NCI-H2196 treated with DMSO at 0.1 percent for 48 hours (cell line): ENCODE data around the gene TLE7.

ENCODE experiments used
- DNase-seq: peaks from one replicate; lab custom pipeline; 2025; ENCODE audit not compliant: unreplicated experiment; lab: John Stamatoyannopoulos, UW

The TLE7 gene

DNA sequence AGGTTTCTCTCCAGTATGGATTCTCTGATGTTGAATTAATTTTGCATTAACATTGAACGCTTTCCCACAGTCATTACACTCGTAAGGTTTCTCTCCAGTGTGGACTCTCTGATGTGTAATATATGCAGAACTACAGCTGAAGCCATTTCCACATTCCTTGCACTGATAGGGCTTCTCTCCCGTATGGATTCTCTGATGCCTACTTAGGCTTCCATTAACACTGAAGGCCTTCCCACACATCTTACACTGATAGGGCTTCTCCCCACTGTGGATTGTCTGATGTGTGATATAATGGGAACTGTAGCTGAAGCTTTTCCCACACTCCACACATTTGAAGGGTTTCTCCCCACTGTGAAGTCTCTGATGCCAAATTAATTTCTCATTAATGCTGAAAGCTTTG is 7.2 kb upstream of the TLE7 start:
- DNase-seq = no peak

DNA sequence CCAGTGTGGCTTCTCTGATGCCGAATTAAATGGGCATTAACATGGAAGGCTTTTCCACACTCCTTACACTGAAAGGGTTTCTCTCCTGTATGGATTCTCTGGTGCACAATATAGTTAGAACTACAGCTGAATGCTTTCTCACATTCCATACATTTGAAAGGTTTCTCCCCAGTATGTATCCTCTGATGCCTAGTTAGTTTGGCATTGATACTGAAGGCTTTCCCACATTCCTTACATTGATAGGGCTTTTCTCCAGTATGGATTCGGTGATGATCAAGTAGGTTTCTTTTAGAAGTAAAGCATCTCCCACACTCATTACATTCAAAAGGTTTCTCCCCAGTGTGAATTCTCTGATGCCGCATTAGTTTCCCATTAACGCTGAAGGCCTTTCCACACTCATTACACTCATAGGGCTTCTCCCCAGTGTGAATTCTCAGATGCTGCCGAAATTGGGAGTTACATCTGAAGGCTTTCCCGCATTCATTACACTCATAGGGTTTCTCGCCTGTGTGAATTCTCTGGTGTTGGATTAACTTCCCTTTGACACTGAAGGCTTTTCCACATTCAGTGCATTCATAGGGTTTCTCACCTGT is 6.5 kb upstream of the TLE7 start:
- DNase-seq = no peak

DNA sequence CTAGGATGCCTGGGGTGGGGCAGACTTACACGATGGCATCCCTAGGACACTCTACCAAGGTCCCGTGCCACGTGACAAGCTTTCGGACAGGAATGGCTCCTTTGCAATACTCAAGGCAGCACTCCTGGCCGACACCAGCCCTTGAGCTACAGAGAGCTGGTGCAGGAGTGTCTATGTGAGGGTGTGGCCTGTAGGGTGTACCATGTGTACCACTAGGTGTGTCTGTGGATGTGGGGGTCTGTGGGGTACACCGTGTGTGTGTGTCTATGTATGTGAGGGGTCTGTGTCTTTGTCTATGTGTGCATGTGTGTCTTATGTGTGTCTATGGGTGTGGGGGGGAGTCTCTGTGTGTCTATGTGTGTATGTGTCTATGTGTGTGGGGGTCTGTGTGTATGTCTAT is 1.9 kb upstream of the TLE7 start:
- DNase-seq = no peak

DNA sequence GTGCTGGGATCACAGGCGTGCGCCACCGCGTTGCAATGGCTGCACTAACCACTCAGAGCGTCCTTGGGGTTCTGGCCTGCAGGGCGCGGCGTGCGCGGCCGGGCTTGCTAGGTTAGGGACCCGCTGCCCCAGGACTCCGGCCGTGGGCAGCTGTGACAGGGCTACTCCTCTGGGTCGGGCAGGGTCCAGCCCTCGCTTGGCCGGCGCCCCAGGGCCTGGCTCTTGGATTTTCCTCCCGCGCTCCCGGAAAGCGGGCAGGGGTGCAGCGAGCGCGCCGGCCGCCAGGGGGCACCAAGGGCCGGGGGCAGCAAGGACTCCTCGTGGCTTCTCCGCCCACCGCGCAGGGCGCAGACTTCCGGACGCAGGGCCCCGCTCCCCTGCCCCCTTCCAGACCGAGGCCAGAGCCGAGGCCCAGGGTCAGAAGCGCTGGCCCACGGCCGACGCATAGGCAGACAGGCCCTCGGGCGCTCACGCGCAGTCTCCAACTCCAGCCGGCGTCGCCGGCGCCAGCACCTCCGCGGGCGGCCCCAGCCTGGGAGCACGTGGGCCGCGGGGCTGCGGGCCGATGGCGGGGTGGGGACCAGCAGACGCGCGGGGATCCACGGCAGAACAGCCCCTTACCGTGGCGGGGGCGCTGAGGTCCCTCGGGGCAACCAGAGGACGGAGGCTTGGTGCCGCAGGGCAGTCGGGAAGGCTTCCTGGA is 355 bp downstream of the TLE7 start:
- no peak for DNase-seq

DNA sequence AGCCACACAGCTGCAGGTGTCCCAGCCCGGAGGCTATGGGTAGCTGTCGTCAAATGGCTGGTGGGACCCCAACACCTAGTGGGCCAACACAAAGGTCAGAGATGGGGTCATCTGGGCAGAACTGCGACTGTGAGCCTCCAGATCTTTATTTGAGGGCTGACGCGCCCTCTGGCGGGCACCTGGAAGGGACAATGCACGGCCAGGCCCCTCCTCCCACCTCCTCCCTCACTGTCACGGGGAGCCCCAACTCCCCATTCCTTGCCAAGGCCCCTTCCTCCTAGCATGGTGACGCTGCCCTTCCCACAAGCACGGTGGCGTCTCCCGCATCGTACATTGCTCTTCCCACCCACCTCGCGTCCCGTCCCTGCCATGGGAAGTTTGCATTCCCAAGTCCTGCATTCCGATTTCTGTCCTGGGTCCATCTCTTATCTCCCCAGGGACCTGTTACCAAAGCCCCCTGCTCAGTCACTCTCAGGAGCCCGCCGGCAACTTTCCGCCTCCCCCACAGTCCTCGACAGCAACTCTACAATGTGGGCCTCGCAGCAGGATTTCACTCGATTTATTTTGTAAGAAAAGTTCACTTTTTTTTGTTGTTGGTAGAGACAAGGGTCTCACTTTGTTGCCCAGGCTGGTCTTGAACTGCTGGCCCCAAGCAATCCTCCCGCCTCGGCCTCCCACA is 1.0 kb downstream of the TLE7 start:
- no peak for DNase-seq

DNA sequence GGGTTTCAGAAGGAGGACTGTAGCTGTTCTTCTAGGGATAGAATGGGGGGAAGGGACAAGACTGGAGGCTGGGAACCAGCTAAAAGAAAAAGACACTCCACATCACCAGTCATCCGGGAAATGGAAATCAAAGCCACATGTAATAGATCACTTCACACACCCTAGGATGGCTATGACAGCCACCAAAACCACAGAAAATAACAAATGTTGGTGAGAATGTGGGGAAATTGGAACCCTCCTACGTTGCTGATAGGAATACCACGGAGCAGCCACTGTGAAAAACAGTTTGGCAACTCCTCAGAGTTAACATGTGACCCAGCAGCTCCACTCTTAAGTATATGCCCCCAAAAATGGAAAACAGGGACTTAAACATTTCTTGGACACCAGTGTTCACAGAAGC is 2.3 kb downstream of the TLE7 start:
- DNase-seq = no peak

DNA sequence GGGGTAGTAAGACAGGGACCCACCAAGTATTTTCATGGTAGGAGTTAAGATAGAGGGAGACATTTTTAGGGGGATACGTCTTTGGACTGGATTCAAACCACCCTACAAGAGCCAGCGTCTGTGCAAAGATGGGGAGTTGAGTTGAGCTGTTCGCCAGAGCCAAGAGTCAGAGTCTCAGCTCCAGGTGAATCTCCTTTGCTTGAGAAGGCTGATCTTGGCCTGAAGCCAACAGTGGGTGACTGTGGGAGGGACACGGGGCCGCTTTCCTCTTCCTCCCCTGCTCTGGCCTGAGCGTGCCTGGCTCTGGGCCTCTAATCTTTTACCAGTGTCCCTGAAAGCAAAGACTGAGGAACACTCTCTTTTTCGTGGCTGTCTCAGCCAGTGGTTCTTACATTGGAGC is 5.4 kb downstream of the TLE7 start:
- DNase-seq = no peak

DNA sequence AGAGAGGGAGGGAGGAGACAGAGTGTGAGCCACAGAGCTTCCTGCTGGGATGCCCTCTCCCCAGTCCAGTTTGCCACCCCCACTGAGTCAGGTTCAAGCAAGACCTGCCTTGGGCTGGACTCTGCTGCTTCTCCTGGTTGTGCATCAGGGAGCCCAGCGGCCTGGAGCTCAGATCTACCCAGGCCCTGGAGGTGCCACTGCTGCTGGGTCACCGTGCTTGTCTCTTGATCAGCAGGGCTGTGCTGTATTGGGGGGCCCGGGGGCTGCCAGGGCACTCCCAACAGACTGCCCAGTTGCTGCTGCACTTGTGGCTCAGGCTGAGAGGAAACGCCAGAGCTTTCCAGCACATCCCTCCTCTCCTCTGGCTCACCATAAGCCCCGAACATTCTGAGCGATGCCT is 8.9 kb downstream of the TLE7 start:
- no peak for DNase-seq

DNA sequence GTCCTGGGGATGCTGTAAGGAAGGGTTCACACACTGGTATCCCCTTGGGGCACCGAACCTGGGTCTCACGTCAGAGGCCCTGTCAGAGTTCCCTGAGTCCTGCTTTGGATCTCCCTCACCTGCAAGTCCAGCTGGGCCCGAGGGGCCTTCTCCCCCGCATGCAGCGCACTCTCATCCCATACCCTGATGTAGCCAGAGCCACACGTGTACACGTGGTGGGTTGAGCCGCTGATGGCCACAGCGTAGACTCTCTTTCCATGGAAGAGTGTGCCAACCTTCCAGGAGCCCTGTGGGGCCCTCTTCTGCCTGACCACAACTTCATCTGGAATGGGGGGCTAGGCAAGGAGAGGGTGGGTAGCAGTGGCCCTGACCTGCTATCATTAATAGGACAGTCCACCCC is 9.9 kb downstream of the TLE7 start:
- no peak for DNase-seq

DNA sequence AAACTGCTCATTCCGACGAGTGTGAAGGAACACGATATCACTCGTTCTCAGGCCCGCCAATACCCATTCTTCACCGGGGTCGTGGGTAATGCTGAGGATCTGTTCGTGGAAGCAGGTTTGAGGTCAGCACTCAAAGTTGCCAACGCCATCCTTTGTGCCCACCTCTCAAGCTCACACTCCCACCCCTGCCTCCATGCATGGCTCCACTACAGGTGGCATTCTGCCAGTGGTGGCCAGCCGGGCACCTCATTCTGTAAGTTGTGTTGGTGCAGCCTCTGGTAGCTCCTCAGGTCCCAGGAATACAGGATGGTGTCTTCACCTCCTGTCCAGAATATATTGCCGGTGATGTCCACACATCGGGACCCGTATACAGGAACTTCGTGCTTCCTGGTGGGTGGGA is 10.7 kb downstream of the TLE7 start:
- DNase-seq = no peak

DNA sequence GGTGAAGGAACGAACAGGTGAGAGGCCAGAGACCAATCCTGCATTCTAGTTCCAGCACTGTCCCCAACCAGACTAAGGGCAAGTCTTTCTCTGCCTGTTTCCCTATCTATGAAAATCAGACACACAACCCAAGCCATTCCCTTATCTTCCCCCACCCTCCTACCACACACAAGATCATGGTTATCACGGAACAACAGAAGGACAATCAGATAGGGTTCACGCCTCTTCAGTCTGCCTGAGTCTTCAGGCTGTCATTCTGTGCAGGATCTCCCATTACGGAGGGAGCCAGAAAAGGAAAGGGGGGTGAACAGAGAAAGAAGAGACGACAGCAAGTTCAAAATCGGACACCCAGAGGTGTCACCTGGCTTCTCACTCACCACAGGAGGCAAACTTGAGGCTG is 11.1 kb downstream of the TLE7 start:
- DNase-seq = no peak

DNA sequence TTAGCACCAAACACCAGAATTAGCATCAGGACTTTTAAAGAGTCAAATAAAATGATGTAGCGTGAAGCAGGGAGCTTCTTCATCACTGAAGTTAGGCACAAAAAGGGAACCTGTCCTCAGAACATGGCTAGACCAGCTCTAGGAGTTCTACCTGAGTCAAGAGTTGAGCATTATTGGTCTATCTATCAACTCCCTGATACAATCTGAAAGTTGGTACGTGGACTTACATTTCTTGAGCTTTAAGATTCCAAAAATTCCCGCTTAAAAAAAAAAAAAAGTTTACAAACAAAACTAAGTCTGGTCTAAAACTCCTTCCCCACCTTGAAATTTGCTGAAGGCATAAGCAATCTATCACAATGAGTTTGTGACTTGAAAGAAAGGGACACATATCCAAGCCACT is 12.3 kb downstream of the TLE7 start:
- no peak for DNase-seq

DNA sequence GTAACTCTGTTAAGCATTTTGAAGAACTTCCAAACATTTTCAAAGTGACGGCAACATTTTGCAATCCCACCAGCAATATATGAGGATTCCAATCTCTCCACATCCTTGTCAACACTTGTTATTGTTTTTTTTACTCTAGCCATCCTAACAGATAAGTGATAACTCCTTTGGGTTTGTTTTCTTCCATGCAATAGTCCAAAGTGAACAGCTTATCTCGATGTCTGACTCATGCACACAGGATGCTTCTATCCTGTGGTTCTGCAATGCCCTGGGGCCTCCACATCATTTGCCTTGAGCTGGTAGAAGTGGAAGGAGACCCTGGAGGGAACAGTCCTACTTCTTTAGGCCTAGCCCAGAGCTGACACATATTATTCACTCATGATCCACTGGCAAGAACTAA is 13.0 kb downstream of the TLE7 start:
- DNase-seq = no peak

DNA sequence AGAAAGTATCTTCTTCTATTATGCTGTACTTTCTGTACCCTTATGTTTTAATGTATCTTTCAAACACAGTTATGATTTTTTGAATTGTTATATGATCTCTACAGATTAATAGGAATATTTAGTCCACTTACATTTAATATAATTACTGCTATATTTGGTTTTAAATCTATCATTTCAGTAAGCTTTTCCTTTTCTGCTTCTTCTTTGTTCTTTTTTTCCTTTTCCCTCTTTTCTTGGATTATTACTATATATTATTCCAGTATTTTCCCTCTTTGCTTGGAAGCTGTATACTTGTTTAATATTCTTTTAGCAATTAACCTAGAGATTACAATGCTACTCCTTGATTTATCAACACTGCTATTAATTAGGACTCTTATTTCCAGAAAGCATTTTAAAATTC is 13.5 kb downstream of the TLE7 start:
- no peak for DNase-seq

DNA sequence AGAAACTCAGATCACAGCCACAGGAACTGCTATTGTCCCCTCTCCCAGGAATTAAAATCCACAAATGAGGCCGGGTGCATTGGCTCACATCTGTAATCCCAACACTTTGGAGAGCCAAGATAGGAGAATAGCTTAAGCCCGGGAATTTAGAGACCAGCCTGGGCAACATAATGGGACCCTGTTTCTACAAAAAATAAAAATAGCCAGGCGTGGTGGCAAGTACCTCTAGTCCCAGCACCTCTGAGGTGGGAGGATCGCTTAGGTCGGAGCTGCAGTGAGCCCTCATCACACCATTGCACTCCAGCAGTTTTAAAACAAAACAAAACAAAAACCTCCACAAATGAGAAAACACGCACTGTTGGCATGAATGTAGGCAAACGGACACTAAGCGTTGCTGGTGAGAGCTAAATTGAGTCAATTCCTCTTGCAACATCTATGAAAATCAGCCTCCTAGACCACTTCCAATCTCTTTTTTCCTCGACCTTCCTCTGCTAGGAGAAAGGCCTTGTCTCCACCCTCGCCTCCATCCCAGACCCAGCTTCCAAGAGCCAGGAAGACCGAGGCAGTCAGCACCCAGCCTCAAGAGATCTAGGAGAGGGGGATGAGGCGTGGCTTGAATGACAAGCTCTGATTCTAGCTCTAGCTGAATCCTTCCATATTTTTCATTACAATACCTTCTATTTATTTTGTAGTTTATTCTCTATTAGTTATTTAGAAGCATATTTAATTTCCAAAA is 14.8 kb downstream of the TLE7 start:
- no peak for DNase-seq

DNA sequence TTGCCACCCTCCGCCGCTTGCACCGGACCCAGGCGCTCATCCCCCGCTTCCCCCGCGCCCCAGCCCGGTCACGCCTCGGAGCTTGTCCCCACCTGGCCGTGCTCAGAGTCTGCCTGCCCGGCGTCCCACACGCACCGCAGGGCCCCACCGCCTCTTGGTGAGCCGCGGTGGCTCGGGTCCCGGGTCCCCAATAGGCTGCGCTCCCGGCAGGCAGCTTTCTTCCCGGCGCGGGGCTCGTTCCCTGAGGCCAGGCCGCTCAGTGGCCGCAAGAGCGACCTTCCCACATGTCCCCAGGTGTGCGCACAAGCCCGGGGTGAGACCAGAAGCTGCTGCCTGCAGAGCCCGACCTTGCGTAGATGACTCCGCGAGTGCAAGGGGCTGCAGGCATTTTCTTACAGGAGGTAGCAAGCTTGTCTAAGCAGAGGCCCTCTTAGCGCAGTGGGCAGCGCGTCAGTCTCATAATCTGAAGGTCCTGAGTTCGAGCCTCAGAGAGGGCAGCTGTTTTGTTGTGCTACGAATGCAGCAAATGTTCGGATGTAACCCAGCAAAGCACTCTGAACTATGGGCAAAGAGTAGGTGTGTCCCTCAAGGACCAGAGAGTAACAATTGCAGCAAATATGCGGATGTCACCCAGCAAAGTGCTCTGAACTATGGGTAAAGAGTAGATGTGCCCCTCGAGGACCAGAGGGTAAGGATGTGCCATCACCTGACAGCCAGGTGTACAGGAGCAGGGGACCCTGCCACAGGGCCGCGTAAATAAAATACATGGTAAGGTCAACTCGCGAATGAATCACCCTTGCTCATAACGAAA is 15.6 kb downstream of the TLE7 start:
- no peak for DNase-seq

DNA sequence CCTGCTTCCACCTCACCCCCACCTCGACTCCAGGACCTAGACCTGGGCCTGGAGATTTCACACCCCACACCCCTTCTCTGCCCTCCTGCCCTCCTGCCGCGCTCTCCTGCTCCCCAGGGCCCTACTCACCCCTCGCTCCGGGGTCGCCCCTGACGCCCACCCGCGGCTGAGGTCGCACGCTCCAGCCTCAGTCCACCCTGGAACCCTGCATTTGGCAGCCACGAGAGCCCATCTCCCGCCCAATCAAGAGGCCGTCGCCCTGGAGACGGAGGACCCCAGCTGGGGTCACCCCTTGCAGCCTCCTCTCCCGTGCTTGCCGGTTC is 16.1 kb downstream of the TLE7 start:
- DNase-seq = no peak

DNA sequence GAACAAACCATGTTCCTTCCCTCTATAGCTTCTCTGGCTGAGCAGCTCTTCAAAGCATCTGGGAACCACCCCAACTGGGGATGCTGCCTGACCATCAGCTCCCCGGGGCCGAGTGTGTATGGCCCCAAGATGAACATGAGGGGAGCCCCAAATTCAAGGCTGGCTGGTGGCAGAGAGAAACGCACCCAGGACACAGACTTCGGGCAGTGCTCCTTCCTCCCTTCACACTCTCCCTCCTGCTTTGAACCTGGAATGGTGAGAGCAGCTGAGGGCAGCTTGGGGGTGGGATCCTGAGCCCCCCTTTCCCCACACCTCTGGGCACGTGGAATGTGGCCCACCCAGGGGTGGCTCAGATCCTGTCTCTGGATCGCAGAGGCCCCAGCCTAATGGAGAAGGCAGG is 17.2 kb downstream of the TLE7 start:
- no peak for DNase-seq

DNA sequence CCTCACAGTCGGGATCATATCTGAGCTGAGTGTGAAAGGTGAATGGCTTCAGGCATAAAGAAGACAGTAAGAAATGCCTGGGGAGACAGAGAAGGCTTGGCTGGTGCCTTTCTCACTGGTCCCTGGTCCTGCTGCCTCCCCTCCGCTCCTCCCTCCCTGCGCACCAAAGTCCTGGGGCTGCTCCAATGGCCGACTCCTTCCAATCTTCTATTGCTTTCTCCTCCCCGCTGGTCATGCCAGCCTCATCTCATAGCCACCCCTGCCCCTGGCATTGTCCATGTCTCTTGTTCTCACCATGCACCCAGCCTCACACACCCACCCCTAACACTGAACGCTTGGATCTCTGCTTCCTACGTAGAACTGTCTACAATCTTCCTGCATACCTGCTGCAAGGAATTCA is 18.0 kb downstream of the TLE7 start:
- no peak for DNase-seq

DNA sequence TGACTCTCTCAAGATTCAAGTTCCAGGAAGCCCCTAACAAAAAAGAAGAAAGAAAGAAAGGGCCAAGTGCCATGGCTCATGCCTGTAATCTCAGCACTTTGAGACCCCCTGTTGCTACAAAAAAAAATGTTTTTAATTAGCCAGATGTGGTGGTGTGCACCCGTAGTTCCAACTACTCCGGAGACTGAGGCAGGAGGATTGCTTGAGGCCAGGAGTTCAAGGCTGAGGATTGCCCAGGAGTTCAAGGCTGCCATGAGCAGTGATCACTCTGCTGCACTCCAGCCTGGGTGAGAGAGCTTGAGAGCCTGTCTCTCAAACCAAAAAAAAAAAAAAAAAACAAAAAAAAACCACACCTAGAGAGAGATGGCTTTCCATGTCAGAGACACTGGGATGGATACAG is 18.8 kb downstream of the TLE7 start:
- DNase-seq = no peak

DNA sequence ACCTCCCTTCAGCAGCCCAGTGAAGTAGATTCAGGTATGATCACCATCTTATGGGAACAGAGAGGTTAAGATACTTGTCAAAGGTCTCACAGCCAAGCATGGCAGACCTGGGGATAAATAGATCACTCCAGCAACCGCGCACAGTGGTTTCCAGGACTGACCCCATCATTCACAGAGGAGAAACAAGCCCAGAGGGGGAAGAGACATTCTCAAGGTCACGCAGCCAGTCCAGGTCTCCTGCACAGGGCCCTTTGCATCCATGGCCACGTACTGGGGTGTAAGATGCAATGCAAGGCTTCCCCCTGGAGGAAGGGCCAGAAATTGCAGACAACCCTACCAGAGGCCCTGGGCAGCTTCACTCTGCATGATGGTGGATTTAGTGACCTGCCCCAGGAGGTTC is 19.9 kb downstream of the TLE7 start:
- no peak for DNase-seq
